Kidney (tissue), 14 donors: ENCODE data around the gene ANAPC4. TPM values are rescaled to one million over a fixed set of nuclear protein-coding genes. Genes with fewer than 3 reads are reported as not detected.

Experiments used
- DNase-seq, 5 donors: peaks; one replicate each; pipeline ENCODE4 v3.0.0-alpha.2; 2013 to 2020
- FAIRE-seq: peaks from 2 replicates; lab custom pipeline; 2012; peaks lifted over from hg19 to GRCh38; lab: Jason Lieb, UNC
- H3K27ac ChIP-seq, 2 donors: one replicate each; pipeline ENCODE4 v1.7.0; 2013; ENCODE audit warnings: low read depth in 2 of 2, low read length in 2 of 2, inconsistent platforms in 1 of 2
- H3K27me3 ChIP-seq: one replicate; pipeline ENCODE4 v1.7.1; 2013; ENCODE audit warnings: low read length, inconsistent platforms; ENCODE audit not compliant: control insufficient read depth, insufficient read depth
- H3K36me3 ChIP-seq, 3 donors: one replicate each; pipeline versions ENCODE4 v1.7.0 to v1.7.1; 2013; ENCODE audit warnings: low read length in 3 of 3, control low read depth in 1 of 3, inconsistent platforms in 1 of 3; ENCODE audit not compliant: insufficient read depth in 3 of 3, control insufficient read depth in 2 of 3
- H3K4me1 ChIP-seq, 3 donors: one replicate each; pipeline versions ENCODE4 v1.7.0 to v1.7.1; 2013; ENCODE audit warnings: low read length in 3 of 3, inconsistent platforms in 1 of 3, low read depth in 1 of 3; ENCODE audit not compliant: control insufficient read depth in 2 of 3, insufficient read depth in 2 of 3
- H3K4me3 ChIP-seq, 3 donors: one replicate each; pipeline versions ENCODE4 v1.7.0 to v1.8.1; 2013; ENCODE audit warnings: low read length in 3 of 3, control low read depth in 1 of 3, inconsistent platforms in 1 of 3
- H3K9ac ChIP-seq, 3 donors: one replicate each; pipeline versions ENCODE4 v1.7.0 to v1.7.1; 2013; ENCODE audit warnings: low read length in 3 of 3, control low read depth in 1 of 3, inconsistent platforms in 1 of 3
- H3K9me3 ChIP-seq, 3 donors: one replicate each; pipeline versions ENCODE4 v1.7.0 to v1.7.1; 2013; ENCODE audit warnings: low read length in 3 of 3, control low read depth in 1 of 3, inconsistent platforms in 1 of 3; ENCODE audit not compliant: control insufficient read depth in 2 of 3, insufficient read depth in 1 of 3
- intact Hi-C: fragments of 100-400 bp; cut with DNase I; formaldehyde crosslinking; loops from one replicate; pipeline ENCODE4 v1.11.1; 2022
- polyA plus RNA-seq: library from polyadenylated mRNA; stranded (reverse); fragments of 350-450 nt; fragmentation: Illumina TruSeq; extraction: RNeasy Lipid Tissue Mini Kit (QIAGEN cat#74804); gene quantifications from one replicate; pipeline ENCODE4 v1.2.3, GENCODE V29; 2014; ENCODE audit warnings: low read depth, low replicate concordance; ENCODE audit not compliant: insufficient read depth
- total RNA-seq: library from RNA; stranded (reverse); fragmentation: NEBNext Ultra II Directional; extraction: Animal tissue kit (Norgen Biotek cat#: 25700); gene quantifications from one replicate; pipeline ENCODE4 v1.2.1, GENCODE V29; 2021
- TF ChIP-seq, protein P1 (sequence below): IDR thresholded peaks from 3 replicates; pipeline ENCODE4 v1.5.1; 2012; ENCODE audit warnings: mild to moderate bottlenecking, moderate library complexity, borderline replicate concordance; ENCODE audit not compliant: insufficient read depth; ENCODE audit errors: extremely low read depth
- donor health status: control.
- donor health status: control.
- donor health status: control.
- donor health status: control.
- donor health status: control.
- donor health status: DM: yes; HTN: yes; CAD: no.
- donor health status: Normal renal cell carcinoma (clear cell type).

ANAPC4 gene
- total and polyA plus RNA-seq, 2 donors from 2014 or later = 16.6 to 28.4 TPM

GRCh38 chr4:25433966-25434827 lies 57.1 kb downstream of the ANAPC4 start:
- FAIRE-seq = no peak

GRCh38 chr4:25437926-25438325 lies 60.9 kb downstream of the ANAPC4 start:
- H3K4me1 ChIP-seq = no peaks in the 10 kb centered on the region
- no peak overlapping the region for H3K9ac ChIP-seq
- no peak overlapping the region for H3K27ac ChIP-seq
- FAIRE-seq (no peak), DNase-seq (peak in 1 of 5 donors; percentile 5)
- no peaks in the 10 kb centered on the region for H3K27me3 ChIP-seq
- no peaks in the 10 kb centered on the region for H3K9me3 ChIP-seq
- H3K4me3 ChIP-seq = no peak overlapping the region
- TF ChIP-seq, protein P1, sequence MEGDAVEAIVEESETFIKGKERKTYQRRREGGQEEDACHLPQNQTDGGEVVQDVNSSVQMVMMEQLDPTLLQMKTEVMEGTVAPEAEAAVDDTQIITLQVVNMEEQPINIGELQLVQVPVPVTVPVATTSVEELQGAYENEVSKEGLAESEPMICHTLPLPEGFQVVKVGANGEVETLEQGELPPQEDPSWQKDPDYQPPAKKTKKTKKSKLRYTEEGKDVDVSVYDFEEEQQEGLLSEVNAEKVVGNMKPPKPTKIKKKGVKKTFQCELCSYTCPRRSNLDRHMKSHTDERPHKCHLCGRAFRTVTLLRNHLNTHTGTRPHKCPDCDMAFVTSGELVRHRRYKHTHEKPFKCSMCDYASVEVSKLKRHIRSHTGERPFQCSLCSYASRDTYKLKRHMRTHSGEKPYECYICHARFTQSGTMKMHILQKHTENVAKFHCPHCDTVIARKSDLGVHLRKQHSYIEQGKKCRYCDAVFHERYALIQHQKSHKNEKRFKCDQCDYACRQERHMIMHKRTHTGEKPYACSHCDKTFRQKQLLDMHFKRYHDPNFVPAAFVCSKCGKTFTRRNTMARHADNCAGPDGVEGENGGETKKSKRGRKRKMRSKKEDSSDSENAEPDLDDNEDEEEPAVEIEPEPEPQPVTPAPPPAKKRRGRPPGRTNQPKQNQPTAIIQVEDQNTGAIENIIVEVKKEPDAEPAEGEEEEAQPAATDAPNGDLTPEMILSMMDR = no peak
- no peaks in the 10 kb centered on the region for H3K36me3 ChIP-seq
- intact Hi-C loops = loop anchor here (10.0 kb wide), 1 partner anchor 327 kb away; no protein-coding TSS in a partner anchor

More at GRCh38 chr4:25433966-25434827, 57.1 kb downstream of the ANAPC4 start:
- TF ChIP-seq, protein P1 = no peak
- Histone ChIP-seq H3K9ac (no peak overlapping the region), H3K4me1 (no peaks in the 10 kb centered on the region), H3K27me3 (no peaks in the 10 kb centered on the region), H3K4me3 (no peak overlapping the region), H3K9me3 (no peaks in the 10 kb centered on the region), H3K36me3 (no peaks in the 10 kb centered on the region), H3K27ac (no peak overlapping the region)
- DNase-seq = peak in 1 of 5 donors; percentile 1
- intact Hi-C loops = loop anchor here (10.0 kb wide), 1 partner anchor 331 kb away; no protein-coding TSS in a partner anchor

GRCh38 chr4:25439918-25440477 lies 62.9 kb downstream of the ANAPC4 start:
- no peak for FAIRE-seq
- H3K27ac ChIP-seq = no peak overlapping the region
- H3K4me3 ChIP-seq = no peak overlapping the region
- H3K9me3 ChIP-seq = no peaks in the 10 kb centered on the region
- intact Hi-C loops = loop anchor here (10.0 kb wide), 1 partner anchor 325 kb away; no protein-coding TSS in a partner anchor
- no peaks in the 10 kb centered on the region for H3K36me3 ChIP-seq
- no peaks in the 10 kb centered on the region for H3K27me3 ChIP-seq
- H3K4me1 ChIP-seq = no peaks in the 10 kb centered on the region
- DNase-seq = peak in 4 of 5 donors; percentile 55 to 76 (median 68)
- TF ChIP-seq, protein P1 = peak; percentile 75
- H3K9ac ChIP-seq = no peak overlapping the region
